ENCODE results near the gene HOMEZ.
A peak's percentile ranks its signal among the peaks of the same experiment; 100 is the strongest.

Gene HOMEZ

GRCh38 chr14:23302290-23303225, 16.6 kb upstream of the HOMEZ start, which contains the start of gene PPP1R3E:
PPP1R3E (minus strand) TSS chr14:23302859; CDS start chr14:23302576, 283 bp downstream.
- Histone ChIP-seq H3K27me3 (ENCODE audit: control insufficient read depth, insufficient read depth, low read length) (peaks cover 50% of the 10 kb centered on the region), H3K9ac (ENCODE audit: low read depth, low read length) (peak within 1 kb of the TSS; percentile 47), H3K9me3 (ENCODE audit: control insufficient read depth, insufficient read depth, low read length) (no peaks in the 10 kb centered on the region), H3K4me3 (ENCODE audit: low read depth, low read length) (peak within 1 kb of the TSS; percentile 64), H3K4me1 (ENCODE audit: control insufficient read depth, insufficient read depth, low read length) (peaks cover 5% of the 10 kb centered on the region), H3K36me3 (ENCODE audit: control insufficient read depth, insufficient read depth, low read length) (no peaks in the 10 kb centered on the region)

- no peaks in the 10 kb centered on the region for H3K36me3 ChIP-seq (ENCODE audit: control insufficient read depth, insufficient read depth, low read length)
- H3K27me3 ChIP-seq (ENCODE audit: control insufficient read depth, insufficient read depth, low read length) = peaks cover 56% of the 10 kb centered on the region
- peak overlapping the region; percentile 64 for H3K4me3 ChIP-seq (ENCODE audit: low read depth, low read length)
- H3K4me1 ChIP-seq (ENCODE audit: control insufficient read depth, insufficient read depth, low read length) = peaks cover 5% of the 10 kb centered on the region
- peak overlapping the region; percentile 47 for H3K9ac ChIP-seq (ENCODE audit: low read depth, low read length)
- H3K9me3 ChIP-seq (ENCODE audit: control insufficient read depth, insufficient read depth, low read length) = no peaks in the 10 kb centered on the region
Observed at GRCh38 chr14:23301969-23302289, 16.0 kb upstream of the HOMEZ start.

GRCh38 chr14:23301288-23301968, 15.5 kb upstream of the HOMEZ start:
- Histone ChIP-seq H3K4me1 (ENCODE audit: control insufficient read depth, insufficient read depth, low read length) (peaks cover 5% of the 10 kb centered on the region), H3K27me3 (ENCODE audit: control insufficient read depth, insufficient read depth, low read length) (peaks cover 61% of the 10 kb centered on the region), H3K36me3 (ENCODE audit: control insufficient read depth, insufficient read depth, low read length) (no peaks in the 10 kb centered on the region), H3K4me3 (ENCODE audit: low read depth, low read length) (peak overlapping the region; percentile 71), H3K9ac (ENCODE audit: low read depth, low read length) (peak overlapping the region; percentile 47), H3K9me3 (ENCODE audit: control insufficient read depth, insufficient read depth, low read length) (no peaks in the 10 kb centered on the region)

GRCh38 chr14:23300687-23301223, 14.8 kb upstream of the HOMEZ start:
- H3K9me3 ChIP-seq (ENCODE audit: control insufficient read depth, insufficient read depth, low read length) = no peaks in the 10 kb centered on the region
- H3K4me1 ChIP-seq (ENCODE audit: control insufficient read depth, insufficient read depth, low read length) = peaks cover 5% of the 10 kb centered on the region
- peaks cover 68% of the 10 kb centered on the region for H3K27me3 ChIP-seq (ENCODE audit: control insufficient read depth, insufficient read depth, low read length)
- H3K9ac ChIP-seq (ENCODE audit: low read depth, low read length) = peak overlapping the region; percentile 26
- peak overlapping the region; percentile 71 for H3K4me3 ChIP-seq (ENCODE audit: low read depth, low read length)
- H3K36me3 ChIP-seq (ENCODE audit: control insufficient read depth, insufficient read depth, low read length) = no peaks in the 10 kb centered on the region

GRCh38 chr14:23299986-23300686, 14.2 kb upstream of the HOMEZ start:
- Histone ChIP-seq H3K9me3 (ENCODE audit: control insufficient read depth, insufficient read depth, low read length) (no peaks in the 10 kb centered on the region), H3K36me3 (ENCODE audit: control insufficient read depth, insufficient read depth, low read length) (no peaks in the 10 kb centered on the region), H3K9ac (ENCODE audit: low read depth, low read length) (peak overlapping the region; percentile 26), H3K27me3 (ENCODE audit: control insufficient read depth, insufficient read depth, low read length) (peaks cover 74% of the 10 kb centered on the region), H3K4me1 (ENCODE audit: control insufficient read depth, insufficient read depth, low read length) (peaks cover 5% of the 10 kb centered on the region), H3K4me3 (ENCODE audit: low read depth, low read length) (peak overlapping the region; percentile 71)

GRCh38 chr14:23299211-23299957, 13.5 kb upstream of the HOMEZ start:
- peaks cover 74% of the 10 kb centered on the region for H3K27me3 ChIP-seq (ENCODE audit: control insufficient read depth, insufficient read depth, low read length)
- H3K4me3 ChIP-seq (ENCODE audit: low read depth, low read length) = no peak overlapping the region
- H3K9ac ChIP-seq (ENCODE audit: low read depth, low read length) = no peak overlapping the region
- H3K4me1 ChIP-seq (ENCODE audit: control insufficient read depth, insufficient read depth, low read length) = peaks cover 5% of the 10 kb centered on the region
- H3K36me3 ChIP-seq (ENCODE audit: control insufficient read depth, insufficient read depth, low read length) = no peaks in the 10 kb centered on the region
- H3K9me3 ChIP-seq (ENCODE audit: control insufficient read depth, insufficient read depth, low read length) = no peaks in the 10 kb centered on the region

GRCh38 chr14:23297611-23298277, 11.8 kb upstream of the HOMEZ start:
- no peak overlapping the region for H3K4me3 ChIP-seq (ENCODE audit: low read depth, low read length)
- no peaks in the 10 kb centered on the region for H3K9me3 ChIP-seq (ENCODE audit: control insufficient read depth, insufficient read depth, low read length)
- H3K4me1 ChIP-seq (ENCODE audit: control insufficient read depth, insufficient read depth, low read length) = peaks cover 5% of the 10 kb centered on the region
- no peaks in the 10 kb centered on the region for H3K36me3 ChIP-seq (ENCODE audit: control insufficient read depth, insufficient read depth, low read length)
- peaks cover 77% of the 10 kb centered on the region for H3K27me3 ChIP-seq (ENCODE audit: control insufficient read depth, insufficient read depth, low read length)
- H3K9ac ChIP-seq (ENCODE audit: low read depth, low read length) = no peak overlapping the region

GRCh38 chr14:23297096-23297495, 11.2 kb upstream of the HOMEZ start:
- H3K9me3 ChIP-seq (ENCODE audit: control insufficient read depth, insufficient read depth, low read length) = no peaks in the 10 kb centered on the region
- H3K4me3 ChIP-seq (ENCODE audit: low read depth, low read length) = no peak overlapping the region
- H3K4me1 ChIP-seq (ENCODE audit: control insufficient read depth, insufficient read depth, low read length) = peaks cover 5% of the 10 kb centered on the region
- no peaks in the 10 kb centered on the region for H3K36me3 ChIP-seq (ENCODE audit: control insufficient read depth, insufficient read depth, low read length)
- no peak overlapping the region for H3K9ac ChIP-seq (ENCODE audit: low read depth, low read length)
- H3K27me3 ChIP-seq (ENCODE audit: control insufficient read depth, insufficient read depth, low read length) = peaks cover 84% of the 10 kb centered on the region

GRCh38 chr14:23296012-23296777, 10.3 kb upstream of the HOMEZ start:
- Histone ChIP-seq H3K27me3 (ENCODE audit: control insufficient read depth, insufficient read depth, low read length) (peaks cover 93% of the 10 kb centered on the region), H3K9ac (ENCODE audit: low read depth, low read length) (no peak overlapping the region), H3K4me3 (ENCODE audit: low read depth, low read length) (no peak overlapping the region), H3K9me3 (ENCODE audit: control insufficient read depth, insufficient read depth, low read length) (no peaks in the 10 kb centered on the region), H3K4me1 (ENCODE audit: control insufficient read depth, insufficient read depth, low read length) (peaks cover 5% of the 10 kb centered on the region), H3K36me3 (ENCODE audit: control insufficient read depth, insufficient read depth, low read length) (no peaks in the 10 kb centered on the region)
